H9 (cell line): ENCODE data around the gene SIGLEC1. TPM values are rescaled to one million over a fixed set of nuclear protein-coding genes. Genes with fewer than 3 reads are reported as not detected.

ENCODE experiments used
- DNase-seq: peaks from one replicate; pipeline ENCODE4 v3.0.0-alpha.2; 2017
- H2AFZ ChIP-seq: one replicate; pipeline ENCODE4 v1.6.1; 2013; ENCODE audit warnings: mild to moderate bottlenecking, low read length, control low read depth, moderate library complexity
- H2AK5ac ChIP-seq: 2 replicates; pipeline ENCODE4 v1.6.1; 2013; ENCODE audit warnings: low read length, control low read depth, mixed read lengths; ENCODE audit not compliant: insufficient read length
- H2BK120ac ChIP-seq: one replicate; pipeline ENCODE4 v1.6.1; 2013; ENCODE audit warnings: low read depth, mild to moderate bottlenecking, low read length, control low read depth, inconsistent platforms; ENCODE audit not compliant: poor library complexity, severe bottlenecking
- H2BK12ac ChIP-seq: 2 replicates; pipeline ENCODE4 v1.6.1; 2013; ENCODE audit warnings: low read length, control low read depth, mixed read lengths, low read depth; ENCODE audit not compliant: insufficient read length
- H2BK15ac ChIP-seq: 2 replicates; pipeline ENCODE4 v1.6.1; 2013; ENCODE audit warnings: low read depth, low read length, control low read depth
- H2BK20ac ChIP-seq: one replicate; pipeline ENCODE4 v1.6.1; 2013; ENCODE audit warnings: low read depth, mild to moderate bottlenecking, low read length, control low read depth, inconsistent platforms; ENCODE audit not compliant: poor library complexity, severe bottlenecking
- H2BK5ac ChIP-seq: 2 replicates; pipeline ENCODE4 v1.6.1; 2013; ENCODE audit warnings: low read length, control low read depth, mixed read lengths; ENCODE audit not compliant: insufficient read length
- H3K14ac ChIP-seq: 2 replicates; pipeline ENCODE4 v1.6.1; 2013; ENCODE audit warnings: low read length, control low read depth; ENCODE audit not compliant: insufficient read depth
- H3K18ac ChIP-seq: 2 replicates; pipeline ENCODE4 v1.6.1; 2013; ENCODE audit warnings: low read depth, mild to moderate bottlenecking, mixed read lengths, low read length, control low read depth; ENCODE audit not compliant: insufficient read length
- H3K23ac ChIP-seq: 2 replicates; pipeline ENCODE4 v1.6.1; 2013; ENCODE audit warnings: low read length, control low read depth, mixed read lengths, low read depth; ENCODE audit not compliant: insufficient read length
- H3K23me2 ChIP-seq: 2 replicates; pipeline ENCODE4 v1.6.1; 2013; ENCODE audit warnings: low read depth, mild to moderate bottlenecking, mixed read lengths, low read length, control low read depth; ENCODE audit not compliant: insufficient read length, poor library complexity, severe bottlenecking
- H3K27ac ChIP-seq: 2 replicates; pipeline ENCODE4 v1.5.1; 2013; ENCODE audit warnings: low read length, control low read depth, mixed read lengths, low read depth; ENCODE audit not compliant: insufficient read length
- H3K27me3 ChIP-seq: 2 replicates; pipeline ENCODE4 v1.6.1; 2013; ENCODE audit warnings: low read length, control low read depth, inconsistent platforms; ENCODE audit not compliant: insufficient read depth
- H3K4ac ChIP-seq: 2 replicates; pipeline ENCODE4 v1.6.1; 2013; ENCODE audit warnings: low read depth, mild to moderate bottlenecking, control low read depth, inconsistent platforms, low read length, moderate library complexity
- H3K4me1 ChIP-seq: 2 replicates; pipeline ENCODE4 v1.6.1; 2013; ENCODE audit warnings: low read length, control low read depth, inconsistent platforms; ENCODE audit not compliant: insufficient read depth
- H3K4me2 ChIP-seq: 2 replicates; pipeline ENCODE4 v1.6.1; 2013; ENCODE audit warnings: low read length, control low read depth, mixed read lengths; ENCODE audit not compliant: insufficient read length, insufficient read depth
- H3K56ac ChIP-seq: 2 replicates; pipeline ENCODE4 v1.6.1; 2013; ENCODE audit warnings: low read depth, mild to moderate bottlenecking, mixed read lengths, low read length, control low read depth; ENCODE audit not compliant: insufficient read length
- H3K79me1 ChIP-seq: 2 replicates; pipeline ENCODE4 v1.6.1; 2013; ENCODE audit warnings: low read depth, mild to moderate bottlenecking, moderate library complexity, low read length, control low read depth, inconsistent platforms; ENCODE audit not compliant: insufficient read depth, poor library complexity, severe bottlenecking
- H3K79me2 ChIP-seq: 2 replicates; pipeline ENCODE4 v1.6.1; 2013; ENCODE audit warnings: low read length, control low read depth, inconsistent platforms; ENCODE audit not compliant: insufficient read depth
- H3K9ac ChIP-seq: 2 replicates; pipeline ENCODE4 v1.6.1; 2013; ENCODE audit warnings: low read length, control low read depth, mixed read lengths; ENCODE audit not compliant: insufficient read length; ENCODE audit errors: extremely low read depth
- H3K9me3 ChIP-seq: one replicate; pipeline ENCODE4 v1.6.1; 2013; ENCODE audit warnings: low read depth, low read length, inconsistent platforms; ENCODE audit not compliant: control insufficient read depth
- H3T11ph ChIP-seq: one replicate; pipeline ENCODE4 v1.6.1; 2013; ENCODE audit warnings: mild to moderate bottlenecking, low read length, control low read depth, inconsistent platforms
- H4K20me1 ChIP-seq: one replicate; pipeline ENCODE4 v1.6.1; 2013; ENCODE audit not compliant: control insufficient read depth, insufficient read length, insufficient read depth
- H4K5ac ChIP-seq: 2 replicates; pipeline ENCODE4 v1.6.1; 2013; ENCODE audit warnings: low read depth, mild to moderate bottlenecking, mixed read lengths, low read length, control low read depth; ENCODE audit not compliant: insufficient read length
- H4K8ac ChIP-seq: replicated peaks from 2 replicates; pipeline ENCODE4 v1.6.1; 2013; ENCODE audit warnings: low read length, control low read depth, mixed read lengths, low read depth; ENCODE audit not compliant: insufficient read length
- H4K91ac ChIP-seq: 2 replicates; pipeline ENCODE4 v1.6.1; 2013; ENCODE audit warnings: low read depth, mild to moderate bottlenecking, moderate library complexity, mixed read lengths, low read length, control low read depth; ENCODE audit not compliant: insufficient read length
- H3K27ac Mint-ChIP-seq, 3 experiments: 2 replicates in 2 of 3; 3 replicates in 1 of 3; pipeline ENCODE4 v1.8.0; 2020 to 2021; ENCODE audit warnings: mixed read lengths in 3 of 3, mild to moderate bottlenecking in 1 of 3, moderate library complexity in 1 of 3
- H3K27me3 Mint-ChIP-seq: 2 replicates; pipeline ENCODE4 v1.8.0; 2021; ENCODE audit warnings: low read depth, mild to moderate bottlenecking, moderate library complexity, mixed read lengths
- H3K36me3 Mint-ChIP-seq, 3 experiments: 2 replicates in 2 of 3; 3 replicates in 1 of 3; pipeline ENCODE4 v1.8.0; 2020 to 2021; ENCODE audit warnings: low read depth in 3 of 3, mixed read lengths in 3 of 3; ENCODE audit not compliant: insufficient read depth in 1 of 3
- H3K4me1 Mint-ChIP-seq, 2 experiments: 2 replicates each; pipeline ENCODE4 v1.8.0; 2020; ENCODE audit warnings: mixed read lengths in 2 of 2
- H3K4me3 Mint-ChIP-seq, 2 experiments: 2 replicates in 1 of 2; 3 replicates in 1 of 2; pipeline ENCODE4 v1.8.0; 2020 to 2021; ENCODE audit warnings: mild to moderate bottlenecking in 2 of 2, mixed read lengths in 2 of 2, moderate library complexity in 1 of 2
- H3K9me3 Mint-ChIP-seq, 2 experiments: 2 replicates in 1 of 2; 3 replicates in 1 of 2; pipeline ENCODE4 v1.8.0; 2020; ENCODE audit warnings: mild to moderate bottlenecking in 2 of 2, mixed read lengths in 2 of 2, moderate library complexity in 1 of 2
- CTCF ChIP-seq: fragments of 200-600 bp; sonication (generic); conservative IDR thresholded peaks from 3 replicates; pipeline ENCODE4 v1.8.0; 2021; ENCODE audit warnings: antibody characterized with exemption, mild to moderate bottlenecking
- WGBS: extraction: QIAGEN DNeasy Blood & Tissue Kit; methylation state at CpG from one replicate; pipeline ENCODE4 v1.1.7; 2013; ENCODE audit warnings: missing lambda C conversion rate, low lambda C conversion rate, mixed read lengths; ENCODE audit not compliant: insufficient read length; ENCODE audit errors: extremely low coverage; 5-methylcytosine and 5-hydroxymethylcytosine counted together
- total RNA-seq: library from RNA; stranded (reverse); gene quantifications from 2 replicates; pipeline ENCODE4 v1.2.1, GENCODE V29; 2021

Gene SIGLEC1
- total RNA-seq, 1 experiment from 2014 or later: not detected

DNA sequence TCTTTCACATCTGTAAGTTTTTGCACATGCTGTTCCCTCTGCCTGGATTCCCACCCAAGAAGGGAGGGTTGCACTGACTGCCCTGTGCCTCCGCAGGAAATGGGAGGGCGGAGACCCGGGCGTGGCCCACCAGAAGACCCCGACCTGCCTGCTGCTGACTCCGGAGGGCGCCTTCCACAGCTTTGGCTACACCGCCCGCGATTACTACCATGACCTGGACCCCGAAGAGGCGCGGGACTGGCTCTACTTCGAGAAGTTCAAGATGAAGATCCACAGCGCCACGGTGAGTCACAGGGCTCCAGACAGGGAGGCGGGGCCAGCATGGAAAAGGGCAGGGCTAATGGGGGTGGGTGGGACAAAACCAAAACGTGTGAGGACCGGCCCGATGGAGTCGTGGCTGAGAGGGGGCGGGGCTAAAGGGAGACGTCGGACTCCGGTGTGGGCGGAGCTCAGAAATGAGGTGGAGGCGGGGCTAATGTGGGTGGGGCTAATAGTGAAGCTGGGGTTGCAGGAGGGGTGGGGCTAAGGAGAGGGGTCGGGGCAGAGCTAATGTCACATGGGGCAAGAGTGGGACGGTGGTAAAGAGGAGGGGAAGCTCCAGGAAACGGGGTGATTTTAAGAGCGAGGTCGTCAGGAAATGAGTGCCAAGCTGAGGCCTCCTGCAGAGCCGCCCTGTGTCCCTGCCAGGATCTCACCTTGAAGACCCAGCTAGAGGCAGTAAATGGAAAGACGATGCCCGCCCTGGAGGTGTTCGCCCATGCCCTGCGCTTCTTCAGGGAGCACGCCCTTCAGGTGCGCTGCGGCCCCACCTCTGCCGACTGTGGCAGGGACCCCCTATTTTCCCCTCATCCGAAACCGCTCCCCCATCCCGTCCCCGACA, 32.6 kb upstream of the SIGLEC1 start:
- Mint-ChIP-seq H3K36me3 (no peaks in the 10 kb centered on the region), H3K4me1 (peaks cover 14 to 26% of the 10 kb centered on the region in 2 experiments), H3K27me3 (peaks cover 48% of the 10 kb centered on the region), H3K27ac (peak overlapping the region; percentile 45 to 92 (median 71); a peak in 3 of 7 replicates), H3K9me3 (no peaks in the 10 kb centered on the region), H3K4me3 (peak overlapping the region; percentile 80 to 86)
- Histone ChIP-seq H3K79me2 (no peaks in the 10 kb centered on the region), H2BK20ac (no peak overlapping the region), H3T11ph (no peak overlapping the region), H2BK120ac (no peak overlapping the region), H2AK5ac (no peak overlapping the region), H4K5ac (no peak overlapping the region), H2AFZ (no peak overlapping the region), H3K23ac (no peak overlapping the region), H3K4me2 (peak overlapping the region; percentile 66), H2BK12ac (no peak overlapping the region), H3K56ac (no peak overlapping the region), H3K18ac (no peak overlapping the region), H3K4ac (no peak overlapping the region), H3K27ac (no peak overlapping the region), H4K91ac (no peak overlapping the region), H2BK15ac (no peak overlapping the region), H3K14ac (no peak overlapping the region), H4K8ac (no peak overlapping the region), H3K79me1 (no peaks in the 10 kb centered on the region), H3K9ac (peak overlapping the region; percentile 32), H3K27me3 (peaks cover 1% of the 10 kb centered on the region; the same call in 1 of the 2 replicates), H3K9me3 (no peaks in the 10 kb centered on the region), H3K4me1 (peaks cover 3% of the 10 kb centered on the region; the same call in 1 of the 2 replicates), H3K23me2 (peaks cover 17% of the 10 kb centered on the region), H4K20me1 (no peaks in the 10 kb centered on the region), H2BK5ac (no peak overlapping the region)
- TF ChIP-seq CTCF: peak; percentile 11; the same call in 1 of the 3 replicates
- WGBS: no CpG with 5 or more reads among the region's 45 CpGs
- DNase-seq: peak; percentile 98
